OCI-LY3 (cell line): ENCODE data around the gene CACNA1A.

Experiments used
- EZH2phosphoT487 ChIP-seq: fragments of 200-600 bp; shearing (Covaris generic); IDR thresholded peaks from 2 replicates; pipeline ENCODE4 v1.6.1; 2018; ENCODE audit warnings: antibody characterized with exemption, mixed run types, low read depth
- TF ChIP-seq, protein P1 (sequence below): fragments of 200-600, 300-600 bp; sonication (generic); IDR thresholded peaks from 2 replicates; pipeline ENCODE4 v1.5.1; 2014; ENCODE audit warnings: antibody characterized with exemption, low read length, low read depth

DNA sequence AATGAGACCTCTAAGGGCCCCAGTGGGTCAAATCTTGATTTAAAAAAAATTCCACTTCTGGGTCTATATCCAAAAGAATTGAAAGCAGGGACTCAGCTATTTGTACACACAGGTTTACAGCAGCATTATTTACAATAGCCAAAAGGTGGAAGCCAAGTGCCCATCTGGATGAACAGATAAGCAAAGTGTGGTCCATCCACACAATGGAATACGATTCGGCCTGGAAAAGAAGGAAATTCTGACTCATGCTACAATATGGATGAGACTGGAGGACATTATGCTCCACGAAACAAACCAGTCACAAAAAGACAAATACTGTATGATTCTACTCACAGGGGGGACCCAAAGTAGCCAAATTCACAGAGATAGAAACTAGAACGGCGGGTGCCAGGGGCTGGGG is 76.7 kb downstream of the CACNA1A start:
- TF ChIP-seq, protein P1, sequence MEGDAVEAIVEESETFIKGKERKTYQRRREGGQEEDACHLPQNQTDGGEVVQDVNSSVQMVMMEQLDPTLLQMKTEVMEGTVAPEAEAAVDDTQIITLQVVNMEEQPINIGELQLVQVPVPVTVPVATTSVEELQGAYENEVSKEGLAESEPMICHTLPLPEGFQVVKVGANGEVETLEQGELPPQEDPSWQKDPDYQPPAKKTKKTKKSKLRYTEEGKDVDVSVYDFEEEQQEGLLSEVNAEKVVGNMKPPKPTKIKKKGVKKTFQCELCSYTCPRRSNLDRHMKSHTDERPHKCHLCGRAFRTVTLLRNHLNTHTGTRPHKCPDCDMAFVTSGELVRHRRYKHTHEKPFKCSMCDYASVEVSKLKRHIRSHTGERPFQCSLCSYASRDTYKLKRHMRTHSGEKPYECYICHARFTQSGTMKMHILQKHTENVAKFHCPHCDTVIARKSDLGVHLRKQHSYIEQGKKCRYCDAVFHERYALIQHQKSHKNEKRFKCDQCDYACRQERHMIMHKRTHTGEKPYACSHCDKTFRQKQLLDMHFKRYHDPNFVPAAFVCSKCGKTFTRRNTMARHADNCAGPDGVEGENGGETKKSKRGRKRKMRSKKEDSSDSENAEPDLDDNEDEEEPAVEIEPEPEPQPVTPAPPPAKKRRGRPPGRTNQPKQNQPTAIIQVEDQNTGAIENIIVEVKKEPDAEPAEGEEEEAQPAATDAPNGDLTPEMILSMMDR = no peak
- no peak for TF ChIP-seq EZH2phosphoT487
